GM12878 (cell line): ENCODE measurements around the gene CAPRIN2. TPM values are rescaled to one million over a fixed set of nuclear protein-coding genes. Genes with fewer than 3 reads are reported as not detected.

Experiments used
- DPF2 ChIP-seq: fragments of 450-650 bp; IDR thresholded peaks from 2 replicates; pipeline ENCODE4 v1.6.1; 2017; ENCODE audit warnings: mild to moderate bottlenecking
- EED ChIP-seq: sonication (generic); IDR thresholded peaks from 2 replicates; pipeline ENCODE4 v1.6.1; 2016; ENCODE audit warnings: antibody characterized with exemption, low read depth
- IKZF1 ChIP-seq: fragments of 450-650 bp; conservative IDR thresholded peaks from 2 replicates; pipeline ENCODE4 v1.6.1; 2017; ENCODE audit warnings: antibody characterized with exemption, mild to moderate bottlenecking
- LARP7 ChIP-seq: fragments of 450-650 bp; IDR thresholded peaks from 2 replicates; pipeline ENCODE4 v1.6.1; 2017; ENCODE audit warnings: mild to moderate bottlenecking
- MEF2B ChIP-seq: fragments of 450-650 bp; IDR thresholded peaks from 2 replicates; pipeline ENCODE4 v1.6.1; 2018; ENCODE audit warnings: mild to moderate bottlenecking, moderate library complexity; ENCODE audit not compliant: partially characterized antibody, poor library complexity, severe bottlenecking
- NBN ChIP-seq: fragments of 450-650 bp; IDR thresholded peaks from 2 replicates; pipeline ENCODE4 v1.6.1; 2016
- NFXL1 ChIP-seq: fragments of 450-650 bp; IDR thresholded peaks from 2 replicates; pipeline ENCODE4 v1.6.1; 2017; ENCODE audit warnings: antibody characterized with exemption, mild to moderate bottlenecking, borderline replicate concordance
- NR2F1 ChIP-seq: fragments of 450-650 bp; conservative IDR thresholded peaks from 2 replicates; pipeline ENCODE4 v1.6.1; 2017; ENCODE audit warnings: mild to moderate bottlenecking
- NRF1 ChIP-seq: conservative IDR thresholded peaks from 2 replicates; pipeline ENCODE4 v1.6.1; 2011; ENCODE audit warnings: mild to moderate bottlenecking, low read depth, low read length, improper control_type of control experiment
- PAX5 ChIP-seq: IDR thresholded peaks from 2 replicates; pipeline ENCODE4 v1.6.1; 2011; ENCODE audit warnings: low read depth, low read length, borderline replicate concordance
- RBBP5 ChIP-seq: fragments of 200-600 bp; sonication (generic); conservative IDR thresholded peaks from 2 replicates; pipeline ENCODE4 v1.6.1; 2016
- RCOR1 ChIP-seq: conservative IDR thresholded peaks from 2 replicates; pipeline ENCODE4 v1.6.1; 2012; ENCODE audit warnings: low read depth, low read length, improper control_type of control experiment
- RUNX3 ChIP-seq: IDR thresholded peaks from 2 replicates; pipeline ENCODE4 v1.6.1; 2012; ENCODE audit warnings: low read length, inconsistent platforms
- SIN3A ChIP-seq: IDR thresholded peaks from 2 replicates; pipeline ENCODE4 v1.6.1; 2012; ENCODE audit warnings: low read depth, low read length, improper control_type of control experiment
- TCF12 ChIP-seq: IDR thresholded peaks from 2 replicates; pipeline ENCODE4 v1.6.1; 2011; ENCODE audit warnings: low read depth, mild to moderate bottlenecking, low read length
- YY1 ChIP-seq: IDR thresholded peaks from 2 replicates; pipeline ENCODE4 v1.6.1; 2011; ENCODE audit warnings: low read depth, mild to moderate bottlenecking, low read length
- polyA plus RNA-seq, 11 experiments: library from polyadenylated mRNA; depleted of rRNA in 4 of 11; unstranded in 6 of 11; stranded (reverse) in 5 of 11; fragments of >200 nt; fragmentation: Nextera tagmentation in 4 of 11; fragmentation: Illumina TruSeq in 1 of 11; extraction: Ambion mirVana in 4 of 11; extraction: Trizol in 1 of 11; gene quantifications; 1 replicate in 1 of 11; 2 replicates in 10 of 11; pipeline versions ENCODE4 v1.2.1 to v1.2.3, GENCODE V29; 2011 to 2016; ENCODE audit warnings: inconsistent platforms in 2 of 11, missing spikeins in 2 of 11, low read depth in 1 of 11
- total RNA-seq, 4 experiments: library from RNA; depleted of rRNA in 3 of 4; stranded (reverse); fragments of >200 nt in 3 of 4; fragmentation: Illumina TruSeq in 1 of 4; extraction: Trizol in 1 of 4; gene quantifications; 2 replicates each; pipeline versions ENCODE4 v1.2.1 to v1.2.3, GENCODE V29; 2013 to 2021
- TF ChIP-seq, protein P1 (sequence below), 3 experiments: IDR thresholded peaks in 2 of 3; conservative IDR thresholded peaks in 1 of 3; 2 replicates each; pipeline ENCODE4 v1.5.1; 2011; ENCODE audit warnings: low read depth in 3 of 3, low read length in 3 of 3, mild to moderate bottlenecking in 3 of 3, control low read depth in 2 of 3, moderate library complexity in 2 of 3, inconsistent platforms in 1 of 3, mixed read lengths in 1 of 3; ENCODE audit not compliant: control insufficient read depth in 2 of 3, insufficient read depth in 1 of 3; ENCODE audit errors: extremely low read depth in 1 of 3
- TF ChIP-seq, protein P2 (sequence below): fragments of 450-650 bp; IDR thresholded peaks from 2 replicates; pipeline ENCODE4 v1.6.1; 2016; ENCODE audit warnings: mild to moderate bottlenecking
- TF ChIP-seq, protein P3 (sequence below): IDR thresholded peaks from 2 replicates; pipeline ENCODE4 v1.6.1; 2011; ENCODE audit warnings: low read depth, low read length, improper control_type of control experiment, borderline replicate concordance
- TF ChIP-seq, protein P4 (sequence below): IDR thresholded peaks from 2 replicates; pipeline ENCODE4 v1.6.1; 2012; ENCODE audit warnings: low read length, inconsistent platforms
- TF ChIP-seq, protein P5 (sequence below): IDR thresholded peaks from 2 replicates; pipeline ENCODE4 v1.6.1; 2011; ENCODE audit warnings: low read depth, mild to moderate bottlenecking, low read length, moderate library complexity, borderline replicate concordance; ENCODE audit errors: extremely low read depth
- TF ChIP-seq, protein P6 (sequence below): IDR thresholded peaks from 2 replicates; pipeline ENCODE4 v1.6.1; 2012; ENCODE audit warnings: low read depth, low read length, improper control_type of control experiment

Gene CAPRIN2
- total and polyA plus RNA-seq, 10 of the 15 experiments (the other 5 are each of a cell fraction or from before 2014, with no cell fraction given), result 1.2 to 13.6 (median 8.2) TPM

DNA sequence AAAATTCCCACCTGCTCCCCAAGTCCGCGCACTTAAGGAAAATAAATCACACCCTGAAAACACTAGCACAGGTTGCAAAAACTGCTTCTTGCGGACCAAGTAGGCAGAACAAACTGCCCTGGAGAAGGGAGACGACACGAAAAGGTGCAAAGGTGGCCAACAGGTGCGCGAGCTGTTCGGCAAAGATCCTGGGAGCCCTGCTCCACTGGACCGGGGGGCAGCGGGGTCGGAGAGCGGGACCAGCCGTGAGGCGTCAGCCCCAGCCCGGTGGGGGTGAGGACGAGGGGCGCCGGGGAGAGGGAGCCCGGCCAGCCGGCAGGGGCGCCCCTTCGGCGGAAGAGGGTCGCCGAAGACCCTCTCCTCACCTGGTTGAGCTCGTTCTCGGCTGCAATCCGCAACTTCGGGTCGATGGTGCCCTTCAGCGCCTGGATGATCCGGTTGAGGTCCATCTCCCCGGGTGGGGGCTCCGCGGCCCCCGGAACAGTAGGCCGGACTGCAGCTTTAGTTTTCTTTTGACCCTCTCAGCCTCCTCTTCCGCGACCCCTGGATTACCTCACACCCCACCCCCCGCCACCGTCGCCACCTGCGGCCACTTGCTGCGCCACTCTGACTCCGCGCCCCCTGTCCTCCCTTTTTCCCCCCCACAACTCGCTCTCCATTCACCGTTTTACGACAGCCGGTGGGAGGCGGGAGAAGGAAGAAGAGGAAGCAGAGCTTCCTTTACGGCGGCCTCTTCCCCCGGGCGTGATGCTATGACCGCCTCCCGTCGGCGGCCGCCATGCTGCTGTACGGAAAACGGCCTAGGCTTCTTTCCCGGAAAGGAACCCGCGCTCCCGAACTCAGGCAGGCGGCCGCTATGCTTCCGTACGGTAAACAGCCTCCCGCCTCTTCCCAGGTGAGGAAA is 59.3 kb downstream of the CAPRIN2 start, which contains the start of gene IPO8 (continued):
- TF ChIP-seq PAX5 (peak; percentile 9; the same call in 1 of the 2 replicates), IKZF1 (peak; percentile 90), YY1 (peak; percentile 100), LARP7 (peak; percentile 58; the same call in 1 of the 2 replicates), RUNX3 (no peak), NBN (peak; percentile 56; the same call in 1 of the 2 replicates), DPF2 (peak; percentile 50; the same call in 1 of the 2 replicates), NRF1 (no peak), TCF12 (0 out of 2 replicates have a peak, but pooled peaks have one; percentile 24), SIN3A (peak; percentile 64; the same call in 1 of the 2 replicates), MEF2B (peak; percentile 47), NR2F1 (peak; percentile 56), EED (peak; percentile 45), NFXL1 (no peak), RCOR1 (peak; percentile 99), RBBP5 (no peak)
- TF ChIP-seq, protein P1, sequence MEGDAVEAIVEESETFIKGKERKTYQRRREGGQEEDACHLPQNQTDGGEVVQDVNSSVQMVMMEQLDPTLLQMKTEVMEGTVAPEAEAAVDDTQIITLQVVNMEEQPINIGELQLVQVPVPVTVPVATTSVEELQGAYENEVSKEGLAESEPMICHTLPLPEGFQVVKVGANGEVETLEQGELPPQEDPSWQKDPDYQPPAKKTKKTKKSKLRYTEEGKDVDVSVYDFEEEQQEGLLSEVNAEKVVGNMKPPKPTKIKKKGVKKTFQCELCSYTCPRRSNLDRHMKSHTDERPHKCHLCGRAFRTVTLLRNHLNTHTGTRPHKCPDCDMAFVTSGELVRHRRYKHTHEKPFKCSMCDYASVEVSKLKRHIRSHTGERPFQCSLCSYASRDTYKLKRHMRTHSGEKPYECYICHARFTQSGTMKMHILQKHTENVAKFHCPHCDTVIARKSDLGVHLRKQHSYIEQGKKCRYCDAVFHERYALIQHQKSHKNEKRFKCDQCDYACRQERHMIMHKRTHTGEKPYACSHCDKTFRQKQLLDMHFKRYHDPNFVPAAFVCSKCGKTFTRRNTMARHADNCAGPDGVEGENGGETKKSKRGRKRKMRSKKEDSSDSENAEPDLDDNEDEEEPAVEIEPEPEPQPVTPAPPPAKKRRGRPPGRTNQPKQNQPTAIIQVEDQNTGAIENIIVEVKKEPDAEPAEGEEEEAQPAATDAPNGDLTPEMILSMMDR (IDR thresholded peaks at IDR 0.05 in 2 of 3, conservative IDR thresholded peaks at IDR 0.05 in 1 of 3; ENCODE audit: control insufficient read depth in 2 of 3, extremely low read depth in 1 of 3, insufficient read depth in 1 of 3, low read depth in 3 of 3, low read length in 3 of 3), result peak in 2 of 3 experiments; percentile 18 to 49; a peak in 2 of 6 replicates
- TF ChIP-seq, protein P2, sequence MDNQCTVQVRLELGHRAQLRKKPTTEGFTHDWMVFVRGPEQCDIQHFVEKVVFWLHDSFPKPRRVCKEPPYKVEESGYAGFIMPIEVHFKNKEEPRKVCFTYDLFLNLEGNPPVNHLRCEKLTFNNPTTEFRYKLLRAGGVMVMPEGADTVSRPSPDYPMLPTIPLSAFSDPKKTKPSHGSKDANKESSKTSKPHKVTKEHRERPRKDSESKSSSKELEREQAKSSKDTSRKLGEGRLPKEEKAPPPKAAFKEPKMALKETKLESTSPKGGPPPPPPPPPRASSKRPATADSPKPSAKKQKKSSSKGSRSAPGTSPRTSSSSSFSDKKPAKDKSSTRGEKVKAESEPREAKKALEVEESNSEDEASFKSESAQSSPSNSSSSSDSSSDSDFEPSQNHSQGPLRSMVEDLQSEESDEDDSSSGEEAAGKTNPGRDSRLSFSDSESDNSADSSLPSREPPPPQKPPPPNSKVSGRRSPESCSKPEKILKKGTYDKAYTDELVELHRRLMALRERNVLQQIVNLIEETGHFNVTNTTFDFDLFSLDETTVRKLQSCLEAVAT, result peak; percentile 48; the same call in 1 of the 2 replicates
- TF ChIP-seq, protein P3, sequence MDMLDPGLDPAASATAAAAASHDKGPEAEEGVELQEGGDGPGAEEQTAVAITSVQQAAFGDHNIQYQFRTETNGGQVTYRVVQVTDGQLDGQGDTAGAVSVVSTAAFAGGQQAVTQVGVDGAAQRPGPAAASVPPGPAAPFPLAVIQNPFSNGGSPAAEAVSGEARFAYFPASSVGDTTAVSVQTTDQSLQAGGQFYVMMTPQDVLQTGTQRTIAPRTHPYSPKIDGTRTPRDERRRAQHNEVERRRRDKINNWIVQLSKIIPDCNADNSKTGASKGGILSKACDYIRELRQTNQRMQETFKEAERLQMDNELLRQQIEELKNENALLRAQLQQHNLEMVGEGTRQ, result no peak
- TF ChIP-seq, protein P4, sequence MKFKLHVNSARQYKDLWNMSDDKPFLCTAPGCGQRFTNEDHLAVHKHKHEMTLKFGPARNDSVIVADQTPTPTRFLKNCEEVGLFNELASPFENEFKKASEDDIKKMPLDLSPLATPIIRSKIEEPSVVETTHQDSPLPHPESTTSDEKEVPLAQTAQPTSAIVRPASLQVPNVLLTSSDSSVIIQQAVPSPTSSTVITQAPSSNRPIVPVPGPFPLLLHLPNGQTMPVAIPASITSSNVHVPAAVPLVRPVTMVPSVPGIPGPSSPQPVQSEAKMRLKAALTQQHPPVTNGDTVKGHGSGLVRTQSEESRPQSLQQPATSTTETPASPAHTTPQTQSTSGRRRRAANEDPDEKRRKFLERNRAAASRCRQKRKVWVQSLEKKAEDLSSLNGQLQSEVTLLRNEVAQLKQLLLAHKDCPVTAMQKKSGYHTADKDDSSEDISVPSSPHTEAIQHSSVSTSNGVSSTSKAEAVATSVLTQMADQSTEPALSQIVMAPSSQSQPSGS, result no peak
- TF ChIP-seq, protein P5, sequence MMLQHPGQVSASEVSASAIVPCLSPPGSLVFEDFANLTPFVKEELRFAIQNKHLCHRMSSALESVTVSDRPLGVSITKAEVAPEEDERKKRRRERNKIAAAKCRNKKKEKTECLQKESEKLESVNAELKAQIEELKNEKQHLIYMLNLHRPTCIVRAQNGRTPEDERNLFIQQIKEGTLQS, result peak; percentile 68; the same call in 1 of the 2 replicates
- TF ChIP-seq, protein P6, sequence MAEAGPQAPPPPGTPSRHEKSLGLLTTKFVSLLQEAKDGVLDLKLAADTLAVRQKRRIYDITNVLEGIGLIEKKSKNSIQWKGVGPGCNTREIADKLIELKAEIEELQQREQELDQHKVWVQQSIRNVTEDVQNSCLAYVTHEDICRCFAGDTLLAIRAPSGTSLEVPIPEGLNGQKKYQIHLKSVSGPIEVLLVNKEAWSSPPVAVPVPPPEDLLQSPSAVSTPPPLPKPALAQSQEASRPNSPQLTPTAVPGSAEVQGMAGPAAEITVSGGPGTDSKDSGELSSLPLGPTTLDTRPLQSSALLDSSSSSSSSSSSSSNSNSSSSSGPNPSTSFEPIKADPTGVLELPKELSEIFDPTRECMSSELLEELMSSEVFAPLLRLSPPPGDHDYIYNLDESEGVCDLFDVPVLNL, result peak; percentile 54; the same call in 1 of the 2 replicates
